Measurements from ENCODE around the gene CSNK2A1. TPM values are rescaled to one million over a fixed set of nuclear protein-coding genes. Genes with fewer than 3 reads are reported as not detected.

The CSNK2A1 gene
- total RNA-seq, 1 donor from 2014 or later = 122 TPM

DNA sequence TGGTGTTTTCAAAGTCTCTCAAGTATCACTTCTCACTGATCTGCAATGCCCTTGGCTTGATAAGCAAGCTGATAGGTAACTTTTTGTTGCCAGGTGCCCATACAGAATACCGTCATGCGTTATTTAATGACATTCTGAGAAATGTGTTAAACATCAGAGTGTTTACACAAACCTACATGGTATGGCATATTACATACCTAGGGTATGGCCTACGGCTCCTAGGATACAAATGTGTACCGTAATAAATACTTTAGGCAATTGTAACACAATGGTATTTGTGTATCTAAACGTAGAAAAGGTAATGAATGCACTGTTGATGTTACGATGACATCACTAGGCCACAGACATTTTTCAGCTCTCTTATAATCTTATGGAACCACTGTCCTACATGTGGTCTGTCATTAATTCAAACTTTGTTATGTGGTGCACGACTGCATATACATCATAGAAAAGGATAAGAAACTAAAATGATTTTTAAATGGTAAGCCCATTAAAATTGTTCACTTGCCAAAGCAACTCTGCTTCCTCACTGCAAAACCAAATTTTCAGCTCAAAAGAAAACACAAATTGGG, 35.7 kb downstream of the CSNK2A1 start:
- H3K4me1 ChIP-seq = peaks cover 61% of the 10 kb centered on the region
- no peaks in the 10 kb centered on the region for H3K9me3 ChIP-seq (replicated peaks)
- intact Hi-C loops (cut with micrococcal nuclease) = no loop called here
- H3K4me3 ChIP-seq = no peak overlapping the region
- no peaks in the 10 kb centered on the region for H3K27me3 ChIP-seq (ENCODE audit: low read depth)
- no peak for TF ChIP-seq CTCF (IDR thresholded peaks at IDR 0.05; ENCODE audit: borderline replicate concordance)
- peaks cover 47% of the 10 kb centered on the region for H3K36me3 ChIP-seq
- DNase-seq = no peak
- no peak overlapping the region for H3K27ac ChIP-seq (replicated peaks)

GRCh38 chr20:507006-507758, 36.4 kb downstream of the CSNK2A1 start:
- intact Hi-C loops (cut with micrococcal nuclease) = no loop called here
- peaks cover 55% of the 10 kb centered on the region for H3K4me1 ChIP-seq
- peaks cover 54% of the 10 kb centered on the region for H3K36me3 ChIP-seq
- H3K9me3 ChIP-seq (replicated peaks) = no peaks in the 10 kb centered on the region
- no peak for DNase-seq
- H3K4me3 ChIP-seq = no peak overlapping the region
- TF ChIP-seq CTCF (IDR thresholded peaks at IDR 0.05; ENCODE audit: borderline replicate concordance) = no peak
- no peaks in the 10 kb centered on the region for H3K27me3 ChIP-seq (ENCODE audit: low read depth)
- no peak overlapping the region for H3K27ac ChIP-seq (replicated peaks)

- no peak for TF ChIP-seq CTCF (IDR thresholded peaks at IDR 0.05; ENCODE audit: borderline replicate concordance)
- H3K27me3 ChIP-seq (ENCODE audit: low read depth) = no peaks in the 10 kb centered on the region
- H3K9me3 ChIP-seq (replicated peaks) = no peaks in the 10 kb centered on the region
- H3K36me3 ChIP-seq = peaks cover 79% of the 10 kb centered on the region
- H3K27ac ChIP-seq (replicated peaks) = no peak overlapping the region
- peaks cover 35% of the 10 kb centered on the region for H3K4me1 ChIP-seq
- intact Hi-C loops (cut with micrococcal nuclease) = no loop called here
- no peak for DNase-seq
- no peak overlapping the region for H3K4me3 ChIP-seq
These were observed 38.9 kb downstream of the CSNK2A1 start for GRCh38 chr20:504632-505075.

DNA sequence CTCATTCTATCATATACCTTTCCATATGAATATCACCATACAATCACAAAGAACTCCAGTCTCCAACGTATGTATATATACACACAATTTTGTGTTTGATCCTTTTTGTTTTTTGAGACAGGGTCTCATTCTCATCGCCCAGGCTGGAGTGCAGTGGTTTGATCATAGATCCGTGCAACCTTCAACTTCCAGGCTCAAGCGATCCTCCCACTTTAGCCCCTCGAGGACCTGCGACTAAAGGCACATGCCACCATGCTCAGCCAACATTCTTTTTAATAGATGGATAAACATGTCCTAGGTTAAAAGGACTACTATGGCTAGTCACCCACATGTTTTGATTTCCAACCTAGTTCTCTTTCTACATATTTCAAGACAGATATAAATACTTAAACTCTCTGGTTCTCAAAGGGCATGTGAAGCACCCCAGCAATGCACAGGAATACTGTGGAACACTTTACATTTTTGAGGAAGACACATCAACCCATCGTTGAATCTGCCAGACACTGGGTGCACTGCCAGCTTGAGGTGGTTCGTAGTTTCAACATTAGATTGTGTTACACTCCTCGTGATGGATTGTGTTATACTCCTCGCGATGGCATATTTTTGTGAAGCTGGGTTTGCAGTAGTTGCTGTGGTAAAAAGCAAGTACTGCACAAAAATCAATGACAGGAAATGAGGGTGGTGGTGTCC, 40.4 kb downstream of the CSNK2A1 start:
- H3K27me3 ChIP-seq (ENCODE audit: low read depth) = no peaks in the 10 kb centered on the region
- peaks cover 20% of the 10 kb centered on the region for H3K4me1 ChIP-seq
- no peak overlapping the region for H3K4me3 ChIP-seq
- intact Hi-C loops (cut with micrococcal nuclease) = no loop called here
- no peaks in the 10 kb centered on the region for H3K9me3 ChIP-seq (replicated peaks)
- peaks cover 94% of the 10 kb centered on the region for H3K36me3 ChIP-seq
- DNase-seq = no peak
- no peak overlapping the region for H3K27ac ChIP-seq (replicated peaks)
- no peak for TF ChIP-seq CTCF (IDR thresholded peaks at IDR 0.05; ENCODE audit: borderline replicate concordance)

DNA sequence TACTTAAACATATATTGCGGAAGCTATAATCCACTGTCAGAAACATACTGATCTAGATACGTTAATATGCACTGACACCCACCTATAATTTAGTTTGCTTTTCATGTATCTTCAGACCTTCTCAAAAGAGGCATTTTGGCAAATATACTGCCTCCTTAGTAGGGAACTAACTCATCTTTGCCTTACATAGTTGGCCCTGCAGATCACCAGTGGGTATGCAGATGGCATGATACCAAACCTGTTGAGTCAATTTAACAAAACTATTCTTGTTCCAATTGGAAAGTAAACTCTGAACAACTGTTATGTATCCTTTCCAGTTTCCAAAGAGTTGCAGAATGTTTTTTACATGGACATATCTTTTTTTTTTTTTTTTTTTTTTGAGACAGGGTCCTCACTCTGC, 45.6 kb downstream of the CSNK2A1 start:
- no peak for DNase-seq
- no peaks in the 10 kb centered on the region for H3K27me3 ChIP-seq (ENCODE audit: low read depth)
- no peak overlapping the region for H3K27ac ChIP-seq (replicated peaks)
- H3K4me3 ChIP-seq = no peak overlapping the region
- no peak for TF ChIP-seq CTCF (IDR thresholded peaks at IDR 0.05; ENCODE audit: borderline replicate concordance)
- no peaks in the 10 kb centered on the region for H3K9me3 ChIP-seq (replicated peaks)
- intact Hi-C loops (cut with micrococcal nuclease) = no loop called here
- H3K36me3 ChIP-seq = peaks cover 95% of the 10 kb centered on the region
- H3K4me1 ChIP-seq = peaks cover 31% of the 10 kb centered on the region
